Coronary artery (tissue), 2 donors: ENCODE results near the gene SPEG.

Experiments
- DNase-seq: peaks from one replicate; pipeline ENCODE4 v3.0.0-alpha.2; 2017; ENCODE audit warnings: low spot score
- H3K27ac ChIP-seq, 2 donors: fragments of 200-600 bp; sonication (generic); one replicate each; pipeline ENCODE4 v1.5.1; 2016 to 2019
- H3K4me3 ChIP-seq: fragments of 200-600 bp; sonication (generic); 2 replicates; pipeline ENCODE4 v1.5.1; 2016; ENCODE audit warnings: mild to moderate bottlenecking, moderate library complexity
- TF ChIP-seq, protein P1 (sequence below): fragments of 200-600 bp; sonication (generic); IDR thresholded peaks from one replicate; pipeline ENCODE4 v1.5.1; 2019; ENCODE audit warnings: antibody characterized with exemption

Gene SPEG

DNA sequence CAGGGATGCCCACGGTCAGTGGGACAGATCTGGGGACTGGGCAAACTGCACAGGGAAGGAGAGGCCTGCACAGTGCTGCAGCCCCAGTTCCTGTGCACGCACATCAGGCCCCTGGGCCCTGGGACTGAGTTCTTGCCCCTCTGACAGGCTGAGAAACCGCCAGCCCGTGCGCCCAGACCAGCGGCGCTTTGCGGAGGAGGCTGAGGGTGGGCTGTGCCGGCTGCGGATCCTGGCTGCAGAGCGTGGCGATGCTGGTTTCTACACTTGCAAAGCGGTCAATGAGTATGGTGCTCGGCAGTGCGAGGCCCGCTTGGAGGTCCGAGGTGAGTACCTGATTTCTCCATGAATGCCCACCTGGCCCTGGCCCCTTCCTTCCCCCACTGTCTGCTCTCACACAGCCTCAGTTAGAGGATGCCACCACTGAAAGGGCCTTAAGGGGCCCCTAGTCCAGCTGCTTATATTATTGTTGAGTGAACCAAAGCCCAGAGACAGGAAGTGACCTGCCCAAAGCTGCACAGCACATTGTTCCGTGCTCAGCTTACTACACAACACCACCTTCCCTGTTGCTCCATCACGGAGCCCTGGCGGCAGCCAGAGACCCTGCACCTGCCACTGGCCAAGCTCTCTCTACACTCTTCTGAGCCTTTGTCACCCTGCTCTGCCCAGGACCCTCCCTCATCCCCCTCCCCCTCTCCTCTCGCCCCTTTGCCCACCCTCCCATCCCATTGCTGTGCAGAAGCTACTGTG, 29.8 kb downstream of the SPEG start:
- DNase-seq: no peak
- peak overlapping the region; percentile 46 to 78 for H3K27ac ChIP-seq
- TF ChIP-seq, protein P1, sequence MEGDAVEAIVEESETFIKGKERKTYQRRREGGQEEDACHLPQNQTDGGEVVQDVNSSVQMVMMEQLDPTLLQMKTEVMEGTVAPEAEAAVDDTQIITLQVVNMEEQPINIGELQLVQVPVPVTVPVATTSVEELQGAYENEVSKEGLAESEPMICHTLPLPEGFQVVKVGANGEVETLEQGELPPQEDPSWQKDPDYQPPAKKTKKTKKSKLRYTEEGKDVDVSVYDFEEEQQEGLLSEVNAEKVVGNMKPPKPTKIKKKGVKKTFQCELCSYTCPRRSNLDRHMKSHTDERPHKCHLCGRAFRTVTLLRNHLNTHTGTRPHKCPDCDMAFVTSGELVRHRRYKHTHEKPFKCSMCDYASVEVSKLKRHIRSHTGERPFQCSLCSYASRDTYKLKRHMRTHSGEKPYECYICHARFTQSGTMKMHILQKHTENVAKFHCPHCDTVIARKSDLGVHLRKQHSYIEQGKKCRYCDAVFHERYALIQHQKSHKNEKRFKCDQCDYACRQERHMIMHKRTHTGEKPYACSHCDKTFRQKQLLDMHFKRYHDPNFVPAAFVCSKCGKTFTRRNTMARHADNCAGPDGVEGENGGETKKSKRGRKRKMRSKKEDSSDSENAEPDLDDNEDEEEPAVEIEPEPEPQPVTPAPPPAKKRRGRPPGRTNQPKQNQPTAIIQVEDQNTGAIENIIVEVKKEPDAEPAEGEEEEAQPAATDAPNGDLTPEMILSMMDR: no peak
- H3K4me3 ChIP-seq: peak overlapping the region; percentile 22

DNA sequence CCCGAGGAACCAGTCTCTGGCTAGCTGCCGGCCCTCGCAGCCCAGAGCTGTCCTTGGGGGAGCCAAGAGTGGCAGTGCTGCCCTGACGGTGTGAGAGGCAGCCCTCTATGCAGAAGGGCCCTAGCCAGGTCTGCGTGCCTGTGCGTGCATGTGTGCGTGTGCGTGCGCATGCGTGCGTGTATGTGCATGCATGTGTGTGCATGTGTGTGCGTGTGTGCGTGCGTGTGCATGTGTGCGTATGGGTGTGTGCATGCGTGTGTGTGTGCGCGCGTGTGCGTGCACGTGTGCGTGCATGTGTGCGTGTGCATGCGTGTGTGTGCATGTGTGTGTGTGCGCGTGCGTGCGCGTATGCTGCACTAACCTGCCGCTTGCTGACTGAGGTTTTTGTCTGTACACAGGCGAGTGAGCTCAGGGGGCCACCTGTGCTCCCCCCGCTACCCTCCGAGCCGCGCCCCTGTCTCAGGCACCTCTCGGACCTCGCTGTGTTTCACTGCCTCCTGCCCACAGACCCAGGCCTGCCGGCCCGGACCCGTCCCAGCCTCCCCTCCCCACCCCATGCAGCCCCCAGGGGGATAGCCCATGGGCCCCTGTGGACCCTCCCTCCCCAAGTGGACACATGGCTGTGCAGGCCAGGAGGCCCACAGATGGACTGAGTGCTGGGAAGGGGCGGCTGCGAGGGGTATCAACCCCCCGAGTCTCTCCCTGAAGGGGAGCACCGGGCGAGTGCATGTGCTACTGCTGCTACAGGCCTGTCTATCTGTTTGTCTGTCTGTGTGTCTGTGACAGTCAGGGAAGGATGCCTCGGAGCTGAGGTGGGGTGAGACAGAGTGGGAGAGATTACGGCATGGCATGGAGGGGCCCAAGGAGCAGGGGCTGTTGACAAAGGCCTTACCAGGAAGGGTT, 31.3 kb downstream of the SPEG start:
- Histone ChIP-seq H3K4me3 (no peak overlapping the region), H3K27ac (peak overlapping the region in 1 of 2 donors; percentile 78)
- TF ChIP-seq, protein P1: no peak
- no peak for DNase-seq

DNA sequence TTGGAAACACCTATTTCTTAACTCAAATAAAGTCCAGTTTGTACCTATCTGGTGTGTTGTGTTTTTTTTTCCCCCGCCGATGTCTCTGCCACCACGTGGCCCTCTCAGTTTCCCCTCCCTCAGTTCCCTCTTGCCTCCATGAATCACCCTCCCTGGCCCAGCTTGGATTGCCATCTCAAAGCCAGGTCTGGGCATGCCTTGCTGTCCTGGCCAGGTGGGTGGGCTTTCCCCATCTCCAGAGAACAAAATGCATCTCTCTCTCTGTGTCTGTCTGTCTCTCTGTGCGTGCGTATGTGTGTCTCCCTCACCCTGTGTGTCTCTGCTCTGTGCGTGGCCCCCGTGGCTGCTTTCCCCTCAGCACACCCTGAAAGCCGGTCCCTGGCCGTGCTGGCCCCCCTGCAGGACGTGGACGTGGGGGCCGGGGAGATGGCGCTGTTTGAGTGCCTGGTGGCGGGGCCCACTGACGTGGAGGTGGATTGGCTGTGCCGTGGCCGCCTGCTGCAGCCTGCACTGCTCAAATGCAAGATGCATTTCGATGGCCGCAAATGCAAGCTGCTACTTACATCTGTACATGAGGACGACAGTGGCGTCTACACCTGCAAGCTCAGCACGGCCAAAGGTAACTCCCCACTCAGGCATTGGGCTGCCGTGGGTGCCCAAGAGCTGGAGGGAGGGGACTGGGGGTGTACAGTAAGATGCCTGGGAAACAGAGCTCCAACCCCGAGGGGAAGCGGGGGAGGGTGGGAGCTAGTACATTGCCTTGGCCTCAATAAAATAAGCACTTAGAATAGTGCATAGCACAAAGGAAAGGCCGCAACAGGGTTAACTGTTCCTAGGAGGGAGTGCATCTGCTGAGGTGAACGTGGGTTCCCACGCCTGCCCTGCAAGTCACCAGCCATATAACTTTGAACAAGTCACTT, 32.4 kb downstream of the SPEG start:
- Histone ChIP-seq H3K4me3 (no peak overlapping the region), H3K27ac (peak overlapping the region; percentile 42 to 78)
- DNase-seq: no peak
- TF ChIP-seq, protein P1: no peak

DNA sequence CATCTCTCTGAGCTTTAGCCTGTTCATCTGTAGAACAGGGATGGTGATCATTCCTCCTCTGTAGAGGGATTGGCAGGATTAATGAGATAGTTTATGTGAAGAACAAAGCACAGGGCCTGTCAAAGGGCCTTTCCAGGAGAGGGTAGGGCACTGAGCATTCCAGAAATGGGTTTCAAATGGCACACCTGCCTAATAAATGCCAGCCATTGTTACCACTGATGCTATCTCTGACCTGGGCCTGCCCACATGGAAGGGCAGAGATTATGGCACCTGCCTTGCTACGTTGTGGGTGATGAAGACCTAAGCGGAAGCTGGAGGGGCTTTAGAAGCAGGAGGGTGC, 33.1 kb downstream of the SPEG start:
- Histone ChIP-seq H3K27ac (peak overlapping the region; percentile 42 to 78), H3K4me3 (no peak overlapping the region)
- TF ChIP-seq, protein P1: no peak
- no peak for DNase-seq

DNA sequence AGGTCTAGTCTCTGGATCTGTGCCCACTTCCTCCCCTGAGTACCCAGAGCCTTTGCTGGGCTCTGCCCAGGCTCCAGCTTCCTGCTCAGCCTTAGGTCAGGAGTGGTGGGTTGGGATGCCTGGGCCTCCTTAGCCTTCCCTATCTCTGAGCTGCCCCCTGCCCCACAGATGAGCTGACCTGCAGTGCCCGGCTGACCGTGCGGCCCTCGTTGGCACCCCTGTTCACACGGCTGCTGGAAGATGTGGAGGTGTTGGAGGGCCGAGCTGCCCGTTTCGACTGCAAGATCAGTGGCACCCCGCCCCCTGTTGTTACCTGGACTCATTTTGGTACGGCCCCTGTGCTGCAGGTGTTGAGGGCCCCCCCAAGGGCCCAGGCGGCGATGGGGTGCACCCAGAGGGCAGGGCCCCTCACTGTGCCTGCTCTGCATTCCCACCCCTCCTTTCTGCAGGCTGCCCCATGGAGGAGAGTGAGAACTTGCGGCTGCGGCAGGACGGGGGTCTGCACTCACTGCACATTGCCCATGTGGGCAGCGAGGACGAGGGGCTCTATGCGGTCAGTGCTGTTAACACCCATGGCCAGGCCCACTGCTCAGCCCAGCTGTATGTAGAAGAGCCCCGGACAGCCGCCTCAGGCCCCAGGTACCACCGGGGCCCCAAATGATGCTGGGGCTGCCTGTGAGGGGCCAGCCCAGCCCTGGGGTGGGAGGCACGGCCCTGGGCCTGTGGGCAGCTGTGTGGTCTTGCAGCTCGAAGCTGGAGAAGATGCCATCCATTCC, 34.0 kb downstream of the SPEG start:
- no peak overlapping the region for H3K4me3 ChIP-seq
- DNase-seq: no peak
- TF ChIP-seq, protein P1: no peak
- H3K27ac ChIP-seq: peak overlapping the region; percentile 42 to 78

DNA sequence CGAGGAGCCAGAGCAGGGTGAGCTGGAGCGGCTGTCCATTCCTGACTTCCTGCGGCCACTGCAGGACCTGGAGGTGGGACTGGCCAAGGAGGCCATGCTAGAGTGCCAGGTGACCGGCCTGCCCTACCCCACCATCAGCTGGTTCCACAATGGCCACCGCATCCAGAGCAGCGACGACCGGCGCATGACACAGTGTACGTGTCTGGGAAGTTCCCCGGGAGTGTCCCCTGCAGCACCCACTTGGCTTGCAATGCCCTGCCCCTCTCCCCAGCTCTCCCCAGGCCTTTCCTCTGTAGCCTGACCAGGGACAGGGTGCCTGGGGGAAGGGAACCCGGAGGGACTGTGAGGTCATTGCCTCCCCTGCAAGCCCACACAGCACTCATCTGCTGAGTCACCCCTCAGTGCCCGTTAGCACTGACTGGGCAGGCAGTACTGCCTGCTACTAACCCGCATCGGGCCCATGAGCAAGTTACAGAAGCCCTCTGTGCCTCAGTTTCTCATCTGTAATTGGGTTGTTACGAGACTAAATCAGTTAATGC, 34.6 kb downstream of the SPEG start:
- Histone ChIP-seq H3K27ac (peak overlapping the region; percentile 2 to 78), H3K4me3 (no peak overlapping the region)
- no peak for DNase-seq
- TF ChIP-seq, protein P1: no peak
